Right lobe of liver (tissue), 4 donors: ENCODE results near the gene COIL.

ENCODE experiments used
- POLR2A ChIP-seq: fragments of 450-650 bp; IDR thresholded peaks from one replicate; pipeline ENCODE4 v1.6.1; 2017; ENCODE audit warnings: antibody characterized with exemption, mild to moderate bottlenecking
- TF ChIP-seq, protein P1 (sequence below), 4 donors: fragments of 200-600 bp in 3 of 4; fragments of 450-650 bp in 1 of 4; IDR thresholded peaks; one replicate each; pipeline versions ENCODE4 v1.5.1 to v1.8.0; 2016 to 2022; ENCODE audit warnings: antibody characterized with exemption in 4 of 4, mild to moderate bottlenecking in 2 of 4
- donor health status: DM: no; HTN: no; CAD: no.
- donor health status: DM: no; HTN: no; CAD: no.
- donor health status: DM: no; HTN: yes; CAD: no.

DNA sequence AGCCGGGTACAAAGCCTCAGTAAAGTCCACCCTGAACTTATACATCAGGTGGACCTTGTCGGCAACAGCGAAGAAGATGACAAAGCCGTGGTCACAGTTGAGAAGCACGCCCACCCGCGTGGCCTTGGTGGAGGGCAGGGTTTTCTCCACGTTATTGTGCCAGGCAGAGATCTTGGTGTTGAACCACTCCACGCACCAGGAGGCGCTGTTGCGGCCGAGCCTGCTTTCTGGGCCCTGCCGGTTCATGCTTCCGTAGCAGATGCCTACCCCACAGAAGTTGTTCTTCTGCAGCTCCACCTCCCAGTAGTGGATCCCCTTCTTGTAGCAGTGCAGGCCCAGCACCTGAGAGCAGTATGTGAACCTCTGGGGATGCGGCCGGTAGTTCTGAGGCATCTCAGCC lies 69.1 kb downstream of the COIL start:
- TF ChIP-seq, protein P1, sequence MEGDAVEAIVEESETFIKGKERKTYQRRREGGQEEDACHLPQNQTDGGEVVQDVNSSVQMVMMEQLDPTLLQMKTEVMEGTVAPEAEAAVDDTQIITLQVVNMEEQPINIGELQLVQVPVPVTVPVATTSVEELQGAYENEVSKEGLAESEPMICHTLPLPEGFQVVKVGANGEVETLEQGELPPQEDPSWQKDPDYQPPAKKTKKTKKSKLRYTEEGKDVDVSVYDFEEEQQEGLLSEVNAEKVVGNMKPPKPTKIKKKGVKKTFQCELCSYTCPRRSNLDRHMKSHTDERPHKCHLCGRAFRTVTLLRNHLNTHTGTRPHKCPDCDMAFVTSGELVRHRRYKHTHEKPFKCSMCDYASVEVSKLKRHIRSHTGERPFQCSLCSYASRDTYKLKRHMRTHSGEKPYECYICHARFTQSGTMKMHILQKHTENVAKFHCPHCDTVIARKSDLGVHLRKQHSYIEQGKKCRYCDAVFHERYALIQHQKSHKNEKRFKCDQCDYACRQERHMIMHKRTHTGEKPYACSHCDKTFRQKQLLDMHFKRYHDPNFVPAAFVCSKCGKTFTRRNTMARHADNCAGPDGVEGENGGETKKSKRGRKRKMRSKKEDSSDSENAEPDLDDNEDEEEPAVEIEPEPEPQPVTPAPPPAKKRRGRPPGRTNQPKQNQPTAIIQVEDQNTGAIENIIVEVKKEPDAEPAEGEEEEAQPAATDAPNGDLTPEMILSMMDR (IDR thresholded peaks at IDR 0.05): peak; percentile 27 to 41 (median 36)
- no peak for TF ChIP-seq POLR2A
